Measurements from ENCODE around the gene CD163L1.

DNA sequence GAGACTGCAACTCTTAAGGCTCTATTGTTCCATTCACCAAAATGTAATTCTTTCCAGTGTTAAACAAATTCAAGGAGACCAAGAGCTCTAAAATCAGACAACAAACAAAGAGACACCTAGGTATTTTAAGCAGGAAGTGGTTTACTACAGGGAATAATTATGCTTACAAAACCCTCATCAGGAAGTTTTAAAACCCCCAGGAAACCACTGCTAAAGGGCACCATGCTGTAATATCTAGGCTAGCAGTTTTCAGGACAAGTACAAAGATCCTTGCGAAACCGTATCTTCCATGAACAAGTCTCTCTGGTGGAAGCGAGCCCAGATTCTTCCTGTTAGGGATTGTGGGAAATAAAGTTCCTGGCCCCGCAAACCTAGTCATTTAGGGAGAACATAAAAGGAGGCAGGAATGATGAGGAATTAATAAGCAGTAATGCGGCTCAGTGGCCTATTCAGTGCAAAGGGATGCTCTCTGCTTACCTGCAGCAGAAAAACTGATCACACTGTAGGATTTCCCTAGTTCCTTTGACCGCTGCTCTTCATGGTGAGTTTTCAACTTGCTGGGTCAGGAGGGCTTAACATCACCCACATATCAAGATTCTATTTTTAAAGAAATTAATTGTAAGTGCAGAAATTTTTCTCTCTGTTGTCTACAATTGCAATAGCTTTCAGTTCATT, 97.3 kb downstream of the CD163L1 start:
- TF ChIP-seq EP300 (IDR thresholded peaks at IDR 0.05) (no peak), POLR2AphosphoS5 (IDR thresholded peaks at IDR 0.05) (no peak)
- TF ChIP-seq, protein P1, sequence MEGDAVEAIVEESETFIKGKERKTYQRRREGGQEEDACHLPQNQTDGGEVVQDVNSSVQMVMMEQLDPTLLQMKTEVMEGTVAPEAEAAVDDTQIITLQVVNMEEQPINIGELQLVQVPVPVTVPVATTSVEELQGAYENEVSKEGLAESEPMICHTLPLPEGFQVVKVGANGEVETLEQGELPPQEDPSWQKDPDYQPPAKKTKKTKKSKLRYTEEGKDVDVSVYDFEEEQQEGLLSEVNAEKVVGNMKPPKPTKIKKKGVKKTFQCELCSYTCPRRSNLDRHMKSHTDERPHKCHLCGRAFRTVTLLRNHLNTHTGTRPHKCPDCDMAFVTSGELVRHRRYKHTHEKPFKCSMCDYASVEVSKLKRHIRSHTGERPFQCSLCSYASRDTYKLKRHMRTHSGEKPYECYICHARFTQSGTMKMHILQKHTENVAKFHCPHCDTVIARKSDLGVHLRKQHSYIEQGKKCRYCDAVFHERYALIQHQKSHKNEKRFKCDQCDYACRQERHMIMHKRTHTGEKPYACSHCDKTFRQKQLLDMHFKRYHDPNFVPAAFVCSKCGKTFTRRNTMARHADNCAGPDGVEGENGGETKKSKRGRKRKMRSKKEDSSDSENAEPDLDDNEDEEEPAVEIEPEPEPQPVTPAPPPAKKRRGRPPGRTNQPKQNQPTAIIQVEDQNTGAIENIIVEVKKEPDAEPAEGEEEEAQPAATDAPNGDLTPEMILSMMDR (IDR thresholded peaks at IDR 0.05), result no peak
